K562 (cell line): ENCODE results near the gene NACA2. TPM values are rescaled to one million over a fixed set of nuclear protein-coding genes. Genes with fewer than 3 reads are reported as not detected.

Experiments used
- ATAC-seq: fragments of 200-7000 bp; cut with Tn5 transposase; 3 replicates; pipeline ENCODE4 v1.9.1; 2020; ENCODE audit warnings: moderate library complexity
- BruUV-seq: library from RNA; stranded (reverse); fragments of 400-500 nt; replicated peaks from 2 replicates; lab custom pipeline; 2021; lab: Mats Ljungman, UMichigan
- CTCF ChIA-PET: fragments of 300-600 bp; formaldehyde crosslinking; extraction: SDS; loops from one replicate; lab custom pipeline; 2021; ENCODE audit warnings: low intra/inter-chr PET ratio; lab: Yijun Ruan, JAX
- POLR2A ChIA-PET: fragments of 300-600, 350-650 bp; sonication (Branson Sonifier 250); formaldehyde crosslinking; extraction: SDS; loops from one replicate; lab custom pipeline; 2021; ENCODE audit warnings: antibody characterized with exemption, inconsistent platforms; lab: Yijun Ruan, JAX
- DNase-seq, 4 experiments: peaks; one replicate each; pipeline versions ENCODE4 v3.0.0 to v3.0.0-alpha.2; 2011 to 2018; ENCODE audit warnings: low spot score in 3 of 4, mixed read lengths in 3 of 4; ENCODE audit errors: extremely low read depth in 1 of 4
- FAIRE-seq: peaks from 2 replicates; lab custom pipeline; 2011; peaks lifted over from hg19 to GRCh38; lab: Jason Lieb, UNC
- H2AFZ ChIP-seq: 2 replicates; pipeline ENCODE4 v1.6.0; 2011; ENCODE audit warnings: low read depth, low read length, control low read depth, inconsistent platforms
- H3K27ac ChIP-seq: fragments of 200-600 bp; 3 replicates; pipeline ENCODE4 v1.8.0; 2011; ENCODE audit warnings: low read depth, mild to moderate bottlenecking, control low read depth, inconsistent platforms, low read length, moderate library complexity, mixed read lengths; ENCODE audit errors: extremely low read depth
- H3K27me3 ChIP-seq, 2 experiments: fragments of 300-600 bp in 1 of 2; 2 replicates in 1 of 2; 3 replicates in 1 of 2; pipeline versions ENCODE4 v1.6.0 to v1.8.0; 2011; ENCODE audit warnings: inconsistent platforms in 2 of 2, low read length in 2 of 2, mild to moderate bottlenecking in 1 of 2, mixed read lengths in 1 of 2, moderate library complexity in 1 of 2; ENCODE audit not compliant: control insufficient read depth in 2 of 2, insufficient read depth in 2 of 2
- H3K36me3 ChIP-seq: fragments of 300-600 bp; 3 replicates; pipeline ENCODE4 v1.8.0; 2011; ENCODE audit warnings: mild to moderate bottlenecking, low read length, inconsistent platforms; ENCODE audit not compliant: control insufficient read depth, insufficient read depth
- H3K4me1 ChIP-seq, 2 experiments: fragments of 200-600 bp in 1 of 2; replicated peaks in 1 of 2; 2 replicates in 1 of 2; 3 replicates in 1 of 2; pipeline versions ENCODE4 v1.5.1 to v1.8.0; 2011; ENCODE audit warnings: inconsistent platforms in 2 of 2, low read length in 2 of 2, mild to moderate bottlenecking in 1 of 2, mixed read lengths in 1 of 2, moderate library complexity in 1 of 2; ENCODE audit not compliant: control insufficient read depth in 2 of 2, insufficient read depth in 2 of 2
- H3K4me2 ChIP-seq: 2 replicates; pipeline ENCODE4 v1.6.1; 2011; ENCODE audit warnings: low read length, control low read depth, inconsistent platforms, mixed read lengths; ENCODE audit not compliant: insufficient read depth
- H3K4me3 ChIP-seq: fragments of 200-600 bp; sonication (generic), shearing (Covaris generic); 2 replicates; pipeline ENCODE4 v1.5.1; 2016; ENCODE audit warnings: control low read depth, inconsistent platforms
- H3K79me2 ChIP-seq: fragments of 200-600 bp; 3 replicates; pipeline ENCODE4 v1.8.0; 2011; ENCODE audit warnings: low read length, inconsistent platforms; ENCODE audit not compliant: control insufficient read depth, insufficient read depth
- H3K9ac ChIP-seq, 2 experiments: 2 replicates each; pipeline versions ENCODE4 v1.6.0 to v1.6.1; 2011; ENCODE audit warnings: low read depth in 2 of 2, low read length in 2 of 2, control low read depth in 1 of 2, inconsistent platforms in 1 of 2, mild to moderate bottlenecking in 1 of 2, mixed read lengths in 1 of 2; ENCODE audit not compliant: insufficient read depth in 1 of 2
- H3K9me1 ChIP-seq: one replicate; pipeline ENCODE4 v1.6.0; 2011; ENCODE audit warnings: inconsistent platforms, mild to moderate bottlenecking, low read length, moderate library complexity; ENCODE audit not compliant: control insufficient read depth, insufficient read depth
- H3K9me3 ChIP-seq: replicated peaks from 2 replicates; pipeline ENCODE4 v1.5.1; 2011; ENCODE audit warnings: low read depth, low read length, inconsistent platforms; ENCODE audit not compliant: control insufficient read depth, insufficient read depth
- H4K20me1 ChIP-seq: replicated peaks from 2 replicates; pipeline ENCODE4 v1.6.1; 2011; ENCODE audit warnings: low read length, inconsistent platforms, mixed read lengths; ENCODE audit not compliant: control insufficient read depth, insufficient read depth
- ATF1 ChIP-seq, 2 experiments: fragments of 450-650 bp in 1 of 2; IDR thresholded peaks; 2 replicates each; pipeline ENCODE4 v1.6.1; 2016; ENCODE audit warnings: missing compliant biosample characterization in 1 of 2, missing genetic modification characterization in 1 of 2
- CBX2 ChIP-seq: fragments of 200-600 bp; sonication (generic); IDR thresholded peaks from one replicate; pipeline ENCODE4 v1.6.1; 2012; ENCODE audit warnings: mild to moderate bottlenecking, low read length, inconsistent platforms; ENCODE audit not compliant: insufficient read depth, poor library complexity, severe bottlenecking
- CBX8 ChIP-seq: fragments of 200-600 bp; sonication (generic); IDR thresholded peaks from 2 replicates; pipeline ENCODE4 v1.6.1; 2012; ENCODE audit warnings: borderline replicate concordance, mixed run types, low read depth, mild to moderate bottlenecking, moderate library complexity, mixed read lengths, low read length, control low read depth, inconsistent platforms; ENCODE audit not compliant: poor library complexity, severe bottlenecking; ENCODE audit errors: extremely low read depth
- EWSR1 ChIP-seq: fragments of 450-650 bp; IDR thresholded peaks from 2 replicates; pipeline ENCODE4 v1.6.1; 2018; ENCODE audit warnings: borderline replicate concordance, mild to moderate bottlenecking, low read depth, moderate library complexity; ENCODE audit not compliant: partially characterized antibody
- FOXJ2 ChIP-seq: fragments of 200-800 bp; sonication (Bioruptor generic); IDR thresholded peaks from 2 replicates; pipeline ENCODE4 v1.6.1; 2016; ENCODE audit warnings: missing genetic modification characterization, missing compliant biosample characterization
- FOXK1 ChIP-seq: sonication (generic); formaldehyde crosslinking; IDR thresholded peaks from 2 replicates; pipeline ENCODE4 v1.8.0; 2022; ENCODE audit warnings: missing genetic modification reagents, mild to moderate bottlenecking, borderline replicate concordance
- L3MBTL2 ChIP-seq: fragments of 450-650 bp; IDR thresholded peaks from 2 replicates; pipeline ENCODE4 v1.6.1; 2016; ENCODE audit warnings: mild to moderate bottlenecking, moderate library complexity
- NELFE ChIP-seq: IDR thresholded peaks from 2 replicates; pipeline ENCODE4 v1.6.1; 2011; ENCODE audit warnings: mild to moderate bottlenecking; ENCODE audit not compliant: insufficient read depth, insufficient read length
- NFE2 ChIP-seq: IDR thresholded peaks from 2 replicates; pipeline ENCODE4 v1.6.1; 2014; ENCODE audit warnings: antibody characterized with exemption, low read depth
- NR0B1 ChIP-seq: fragments of 450-650 bp; IDR thresholded peaks from one replicate; pipeline ENCODE4 v1.6.1; 2018; ENCODE audit warnings: mild to moderate bottlenecking, moderate library complexity; ENCODE audit not compliant: partially characterized antibody
- POLR2B ChIP-seq: fragments of 450-650 bp; IDR thresholded peaks from 2 replicates; pipeline ENCODE4 v1.6.1; 2018; ENCODE audit warnings: low read depth; ENCODE audit not compliant: partially characterized antibody
- RBM39 ChIP-seq: fragments of 200-400 bp; formaldehyde crosslinking; optimal IDR thresholded peaks from 2 replicates; pipeline ENCODE3; 2018; ENCODE audit warnings: low read depth, low read length
- TBP ChIP-seq: optimal IDR thresholded peaks from 2 replicates; pipeline ENCODE3; 2011; ENCODE audit warnings: low read depth, low read length, improper control_type of control experiment
- ZBTB11 ChIP-seq, 3 experiments: fragments of 200-800 bp in 1 of 3; fragments of 250-450 bp in 1 of 3; fragments of 450-650 bp in 1 of 3; sonication (Bioruptor Pico) in 1 of 3; sonication (Bioruptor generic) in 1 of 3; formaldehyde crosslinking in 1 of 3; IDR thresholded peaks; 2 replicates each; pipeline versions ENCODE4 v1.6.1 to v1.8.0; 2016 to 2022; ENCODE audit warnings: mild to moderate bottlenecking in 2 of 3, missing genetic modification characterization in 2 of 3, missing compliant biosample characterization in 1 of 3, moderate library complexity in 1 of 3
- ZNF311 ChIP-seq: fragments of 250-450 bp; sonication (Bioruptor Pico); IDR thresholded peaks from 2 replicates; pipeline ENCODE4 v1.4.0; 2020; ENCODE audit warnings: mild to moderate bottlenecking, moderate library complexity
- WGBS: fragments of 100-300 bp; shearing (Covaris generic); methylation state at CpG from one replicate; pipeline ENCODE4 v1.1.6; 2016; ENCODE audit warnings: low coverage, mixed read lengths; ENCODE audit not compliant: insufficient coverage; ENCODE audit errors: missing lambda C conversion rate; 5-methylcytosine and 5-hydroxymethylcytosine counted together
- in situ Hi-C: fragments of 300-500 bp; cut with MboI; formaldehyde crosslinking; loops from 4 replicates; pipeline ENCODE4 v1.15.0; 2018; ENCODE audit warnings: inconsistent platforms, mixed read lengths
- intact Hi-C: fragments of 100-400 bp; cut with micrococcal nuclease; formaldehyde crosslinking; loops from 2 replicates; pipeline ENCODE4 v1.14.2; 2022
- polyA plus RNA-seq, 8 experiments: library from polyadenylated mRNA; depleted of rRNA in 4 of 8; stranded (reverse) in 5 of 8; unstranded in 3 of 8; fragments of >200 nt; fragmentation: Nextera tagmentation in 2 of 8; fragmentation: Illumina TruSeq in 1 of 8; extraction: Ambion mirVana in 2 of 8; extraction: Trizol in 1 of 8; gene quantifications; 2 replicates each; pipeline versions ENCODE4 v1.2.1 to v1.2.3, GENCODE V29; 2011 to 2014; ENCODE audit warnings: inconsistent platforms in 1 of 8, missing spikeins in 1 of 8
- total RNA-seq, 7 experiments: library from RNA; depleted of rRNA in 6 of 7; stranded (reverse); fragments of >200 nt in 6 of 7; fragmentation: Illumina TruSeq in 2 of 7; extraction: Trizol in 2 of 7; gene quantifications; 2 replicates each; pipeline versions ENCODE4 v1.2.1 to v1.2.3, GENCODE V29; 2011 to 2021; ENCODE audit warnings: low replicate concordance in 1 of 7

Gene NACA2
- total and polyA plus RNA-seq, 9 of the 15 experiments (the other 6 are each of a cell fraction or from before 2014, with no cell fraction given): 0.13 to 0.29 (median 0.23) TPM; not detected in 4

GRCh38 chr17:61586031-61586566, 4.9 kb downstream of the NACA2 start:
- Histone ChIP-seq H4K20me1 (no peaks in the 10 kb centered on the region), H3K36me3 (no peaks in the 10 kb centered on the region), H3K9ac (no peak overlapping the region), H3K9me3 (no peaks in the 10 kb centered on the region), H3K79me2 (no peaks in the 10 kb centered on the region), H3K4me2 (no peak overlapping the region), H3K27me3 (peaks cover 9 to 15% of the 10 kb centered on the region in 2 experiments; a peak in 4 of 5 replicates), H3K9me1 (no peaks in the 10 kb centered on the region), H3K4me1 (no peaks in the 10 kb centered on the region; a peak in 1 of 5 replicates), H2AFZ (no peak overlapping the region), H3K4me3 (no peak overlapping the region), H3K27ac (no peak overlapping the region)
- WGBS: 0% methylated on average over 4 of the region's 4 CpGs
- no peak for DNase-seq
- ChIA-PET CTCF (no interaction called here), POLR2A (interaction anchor here (0.8 kb wide), 1 partner anchor 34 kb away, joined by 3 read pairs; no protein-coding TSS in a partner anchor)
- no peak for FAIRE-seq
- in situ Hi-C loops: no loop called here
- no peak for ATAC-seq
- BruUV-seq: no TSS peak
- intact Hi-C loops: no loop called here
- TF ChIP-seq TBP (no peak), L3MBTL2 (no peak), ATF1 (CRISPR knock-in tag; IDR thresholded peaks at IDR 0.05) (no peak), ATF1 (tag; IDR thresholded peaks at IDR 0.05) (no peak), NFE2 (no peak), NR0B1 (no peak), CBX8 (no peak), CBX2 (no peak), FOXK1 (CRISPR knock-in tag) (no peak), ZBTB11 (CRISPR knock-in tag; IDR thresholded peaks at IDR 0.05) (peak in 1 of 3 experiments; percentile 82; a peak in 2 of 6 replicates), NELFE (no peak), RBM39 (no peak), EWSR1 (peak; percentile 65), POLR2B (no peak), FOXJ2 (no peak), ZNF311 (no peak)
